Thyroid gland (tissue), 4 donors: ENCODE results near the gene GIMAP1.

Experiments
- POLR2A ChIP-seq, 2 donors: fragments of 450-650 bp; IDR thresholded peaks; one replicate each; pipeline ENCODE4 v1.6.1; 2017; ENCODE audit warnings: antibody characterized with exemption in 2 of 2, mild to moderate bottlenecking in 2 of 2, moderate library complexity in 1 of 2
- TF ChIP-seq, protein P1 (sequence below), 6 experiments: fragments of 200-600 bp in 3 of 6; fragments of 450-650 bp in 3 of 6; sonication (generic) in 3 of 6; IDR thresholded peaks; one replicate each; pipeline ENCODE4 v1.5.1; 2016 to 2019; ENCODE audit warnings: antibody characterized with exemption in 6 of 6, mild to moderate bottlenecking in 2 of 6, inconsistent platforms in 1 of 6, moderate library complexity in 1 of 6

DNA sequence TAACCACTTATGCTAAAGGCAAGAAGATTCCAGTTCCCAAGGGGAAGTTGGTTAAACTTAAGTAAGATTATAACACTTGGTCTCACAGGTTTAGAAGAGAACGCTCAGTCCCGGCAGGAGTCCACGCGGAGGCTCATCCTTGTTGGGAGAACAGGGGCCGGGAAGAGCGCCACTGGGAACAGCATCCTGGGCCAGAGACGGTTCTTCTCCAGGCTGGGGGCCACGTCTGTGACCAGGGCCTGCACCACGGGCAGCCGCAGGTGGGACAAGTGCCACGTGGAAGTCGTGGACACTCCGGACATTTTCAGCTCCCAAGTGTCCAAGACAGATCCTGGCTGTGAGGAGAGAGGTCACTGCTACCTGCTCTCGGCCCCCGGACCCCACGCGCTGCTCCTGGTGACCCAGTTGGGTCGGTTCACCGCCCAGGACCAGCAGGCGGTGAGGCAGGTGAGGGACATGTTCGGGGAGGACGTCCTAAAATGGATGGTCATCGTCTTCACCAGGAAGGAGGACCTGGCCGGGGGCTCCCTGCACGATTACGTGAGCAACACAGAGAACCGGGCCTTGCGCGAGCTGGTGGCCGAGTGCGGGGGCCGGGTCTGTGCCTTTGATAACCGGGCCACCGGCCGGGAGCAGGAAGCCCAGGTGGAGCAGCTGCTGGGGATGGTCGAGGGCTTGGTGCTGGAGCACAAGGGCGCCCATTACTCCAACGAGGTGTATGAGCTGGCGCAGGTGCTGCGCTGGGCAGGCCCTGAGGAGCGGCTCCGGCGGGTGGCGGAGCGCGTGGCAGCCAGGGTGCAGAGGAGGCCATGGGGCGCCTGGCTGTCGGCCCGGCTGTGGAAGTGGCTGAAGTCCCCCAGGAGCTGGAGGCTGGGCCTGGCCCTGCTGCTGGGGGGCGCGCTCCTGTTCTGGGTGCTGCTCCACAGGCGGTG lies 3.8 kb downstream of the GIMAP1 start:
- TF ChIP-seq, protein P1, sequence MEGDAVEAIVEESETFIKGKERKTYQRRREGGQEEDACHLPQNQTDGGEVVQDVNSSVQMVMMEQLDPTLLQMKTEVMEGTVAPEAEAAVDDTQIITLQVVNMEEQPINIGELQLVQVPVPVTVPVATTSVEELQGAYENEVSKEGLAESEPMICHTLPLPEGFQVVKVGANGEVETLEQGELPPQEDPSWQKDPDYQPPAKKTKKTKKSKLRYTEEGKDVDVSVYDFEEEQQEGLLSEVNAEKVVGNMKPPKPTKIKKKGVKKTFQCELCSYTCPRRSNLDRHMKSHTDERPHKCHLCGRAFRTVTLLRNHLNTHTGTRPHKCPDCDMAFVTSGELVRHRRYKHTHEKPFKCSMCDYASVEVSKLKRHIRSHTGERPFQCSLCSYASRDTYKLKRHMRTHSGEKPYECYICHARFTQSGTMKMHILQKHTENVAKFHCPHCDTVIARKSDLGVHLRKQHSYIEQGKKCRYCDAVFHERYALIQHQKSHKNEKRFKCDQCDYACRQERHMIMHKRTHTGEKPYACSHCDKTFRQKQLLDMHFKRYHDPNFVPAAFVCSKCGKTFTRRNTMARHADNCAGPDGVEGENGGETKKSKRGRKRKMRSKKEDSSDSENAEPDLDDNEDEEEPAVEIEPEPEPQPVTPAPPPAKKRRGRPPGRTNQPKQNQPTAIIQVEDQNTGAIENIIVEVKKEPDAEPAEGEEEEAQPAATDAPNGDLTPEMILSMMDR (IDR thresholded peaks at IDR 0.05), result no peak
- TF ChIP-seq POLR2A (IDR thresholded peaks at IDR 0.05), result no peak
